Fibroblast of pulmonary artery (primary cell): ENCODE data around the gene LDLRAD4.

Source experiments
- DNase-seq: peaks from one replicate; pipeline ENCODE4 v3.0.0-alpha.2; 2010; ENCODE audit warnings: low read depth
- H3K4me3 ChIP-seq: replicated peaks from 2 replicates; pipeline ENCODE4 v1.5.1; 2011; ENCODE audit warnings: low read depth, mild to moderate bottlenecking, control low read depth, low read length, moderate library complexity
- CTCF ChIP-seq: IDR thresholded peaks from 2 replicates; pipeline ENCODE4 v1.5.1; 2011; ENCODE audit warnings: mild to moderate bottlenecking, control low read depth, low read length, inconsistent platforms; ENCODE audit errors: missing control alignments

Gene LDLRAD4

GRCh38 chr18:13556502-13556901 lies 337.9 kb downstream of the LDLRAD4 start:
- TF ChIP-seq CTCF: no peak
- DNase-seq: no peak
- no peak overlapping the region for H3K4me3 ChIP-seq

GRCh38 chr18:13558124-13558523 lies 339.6 kb downstream of the LDLRAD4 start:
- TF ChIP-seq CTCF: peak; percentile 63

GRCh38 chr18:13558790-13559189 lies 340.2 kb downstream of the LDLRAD4 start:
- no peak for TF ChIP-seq CTCF
- no peak for DNase-seq
- H3K4me3 ChIP-seq: no peak overlapping the region

More at GRCh38 chr18:13558124-13558523, 339.6 kb downstream of the LDLRAD4 start:
- H3K4me3 ChIP-seq: no peak overlapping the region
- peak; percentile 39 for DNase-seq

GRCh38 chr18:13559754-13560153 lies 341.2 kb downstream of the LDLRAD4 start:
- no peak for TF ChIP-seq CTCF
- no peak for DNase-seq
- no peak overlapping the region for H3K4me3 ChIP-seq

GRCh38 chr18:13560306-13560705 lies 341.7 kb downstream of the LDLRAD4 start:
- TF ChIP-seq CTCF: no peak
- no peak for DNase-seq
- H3K4me3 ChIP-seq: no peak overlapping the region

- DNase-seq: no peak
- no peak overlapping the region for H3K4me3 ChIP-seq
- TF ChIP-seq CTCF: no peak
These were observed 344.0 kb downstream of the LDLRAD4 start for GRCh38 chr18:13562494-13563029.

GRCh38 chr18:13563390-13563805 lies 344.8 kb downstream of the LDLRAD4 start:
- no peak overlapping the region for H3K4me3 ChIP-seq
- no peak for DNase-seq
- no peak for TF ChIP-seq CTCF
